H9 (cell line): ENCODE data around the gene NPPC. TPM values are rescaled to one million over a fixed set of nuclear protein-coding genes. Genes with fewer than 3 reads are reported as not detected.

ENCODE experiments used
- DNase-seq: peaks from one replicate; pipeline ENCODE4 v3.0.0-alpha.2; 2017
- H2AFZ ChIP-seq: one replicate; pipeline ENCODE4 v1.6.1; 2013; ENCODE audit warnings: mild to moderate bottlenecking, low read length, control low read depth, moderate library complexity
- H2AK5ac ChIP-seq: 2 replicates; pipeline ENCODE4 v1.6.1; 2013; ENCODE audit warnings: low read length, control low read depth, mixed read lengths; ENCODE audit not compliant: insufficient read length
- H2BK120ac ChIP-seq: one replicate; pipeline ENCODE4 v1.6.1; 2013; ENCODE audit warnings: low read depth, mild to moderate bottlenecking, low read length, control low read depth, inconsistent platforms; ENCODE audit not compliant: poor library complexity, severe bottlenecking
- H2BK12ac ChIP-seq: 2 replicates; pipeline ENCODE4 v1.6.1; 2013; ENCODE audit warnings: low read length, control low read depth, mixed read lengths, low read depth; ENCODE audit not compliant: insufficient read length
- H2BK15ac ChIP-seq: 2 replicates; pipeline ENCODE4 v1.6.1; 2013; ENCODE audit warnings: low read depth, low read length, control low read depth
- H2BK20ac ChIP-seq: one replicate; pipeline ENCODE4 v1.6.1; 2013; ENCODE audit warnings: low read depth, mild to moderate bottlenecking, low read length, control low read depth, inconsistent platforms; ENCODE audit not compliant: poor library complexity, severe bottlenecking
- H2BK5ac ChIP-seq: 2 replicates; pipeline ENCODE4 v1.6.1; 2013; ENCODE audit warnings: low read length, control low read depth, mixed read lengths; ENCODE audit not compliant: insufficient read length
- H3K14ac ChIP-seq: 2 replicates; pipeline ENCODE4 v1.6.1; 2013; ENCODE audit warnings: low read length, control low read depth; ENCODE audit not compliant: insufficient read depth
- H3K18ac ChIP-seq: 2 replicates; pipeline ENCODE4 v1.6.1; 2013; ENCODE audit warnings: low read depth, mild to moderate bottlenecking, mixed read lengths, low read length, control low read depth; ENCODE audit not compliant: insufficient read length
- H3K23ac ChIP-seq: 2 replicates; pipeline ENCODE4 v1.6.1; 2013; ENCODE audit warnings: low read length, control low read depth, mixed read lengths, low read depth; ENCODE audit not compliant: insufficient read length
- H3K23me2 ChIP-seq: 2 replicates; pipeline ENCODE4 v1.6.1; 2013; ENCODE audit warnings: low read depth, mild to moderate bottlenecking, mixed read lengths, low read length, control low read depth; ENCODE audit not compliant: insufficient read length, poor library complexity, severe bottlenecking
- H3K27ac ChIP-seq: 2 replicates; pipeline ENCODE4 v1.5.1; 2013; ENCODE audit warnings: low read length, control low read depth, mixed read lengths, low read depth; ENCODE audit not compliant: insufficient read length
- H3K27me3 ChIP-seq: 2 replicates; pipeline ENCODE4 v1.6.1; 2013; ENCODE audit warnings: low read length, control low read depth, inconsistent platforms; ENCODE audit not compliant: insufficient read depth
- H3K4ac ChIP-seq: 2 replicates; pipeline ENCODE4 v1.6.1; 2013; ENCODE audit warnings: low read depth, mild to moderate bottlenecking, control low read depth, inconsistent platforms, low read length, moderate library complexity
- H3K4me1 ChIP-seq: 2 replicates; pipeline ENCODE4 v1.6.1; 2013; ENCODE audit warnings: low read length, control low read depth, inconsistent platforms; ENCODE audit not compliant: insufficient read depth
- H3K4me2 ChIP-seq: 2 replicates; pipeline ENCODE4 v1.6.1; 2013; ENCODE audit warnings: low read length, control low read depth, mixed read lengths; ENCODE audit not compliant: insufficient read length, insufficient read depth
- H3K56ac ChIP-seq: 2 replicates; pipeline ENCODE4 v1.6.1; 2013; ENCODE audit warnings: low read depth, mild to moderate bottlenecking, mixed read lengths, low read length, control low read depth; ENCODE audit not compliant: insufficient read length
- H3K79me1 ChIP-seq: 2 replicates; pipeline ENCODE4 v1.6.1; 2013; ENCODE audit warnings: low read depth, mild to moderate bottlenecking, moderate library complexity, low read length, control low read depth, inconsistent platforms; ENCODE audit not compliant: insufficient read depth, poor library complexity, severe bottlenecking
- H3K79me2 ChIP-seq: 2 replicates; pipeline ENCODE4 v1.6.1; 2013; ENCODE audit warnings: low read length, control low read depth, inconsistent platforms; ENCODE audit not compliant: insufficient read depth
- H3K9ac ChIP-seq: 2 replicates; pipeline ENCODE4 v1.6.1; 2013; ENCODE audit warnings: low read length, control low read depth, mixed read lengths; ENCODE audit not compliant: insufficient read length; ENCODE audit errors: extremely low read depth
- H3K9me3 ChIP-seq: one replicate; pipeline ENCODE4 v1.6.1; 2013; ENCODE audit warnings: low read depth, low read length, inconsistent platforms; ENCODE audit not compliant: control insufficient read depth
- H3T11ph ChIP-seq: one replicate; pipeline ENCODE4 v1.6.1; 2013; ENCODE audit warnings: mild to moderate bottlenecking, low read length, control low read depth, inconsistent platforms
- H4K20me1 ChIP-seq: one replicate; pipeline ENCODE4 v1.6.1; 2013; ENCODE audit not compliant: control insufficient read depth, insufficient read length, insufficient read depth
- H4K5ac ChIP-seq: 2 replicates; pipeline ENCODE4 v1.6.1; 2013; ENCODE audit warnings: low read depth, mild to moderate bottlenecking, mixed read lengths, low read length, control low read depth; ENCODE audit not compliant: insufficient read length
- H4K8ac ChIP-seq: replicated peaks from 2 replicates; pipeline ENCODE4 v1.6.1; 2013; ENCODE audit warnings: low read length, control low read depth, mixed read lengths, low read depth; ENCODE audit not compliant: insufficient read length
- H4K91ac ChIP-seq: 2 replicates; pipeline ENCODE4 v1.6.1; 2013; ENCODE audit warnings: low read depth, mild to moderate bottlenecking, moderate library complexity, mixed read lengths, low read length, control low read depth; ENCODE audit not compliant: insufficient read length
- H3K27ac Mint-ChIP-seq, 3 experiments: 2 replicates in 2 of 3; 3 replicates in 1 of 3; pipeline ENCODE4 v1.8.0; 2020 to 2021; ENCODE audit warnings: mixed read lengths in 3 of 3, mild to moderate bottlenecking in 1 of 3, moderate library complexity in 1 of 3
- H3K27me3 Mint-ChIP-seq: 2 replicates; pipeline ENCODE4 v1.8.0; 2021; ENCODE audit warnings: low read depth, mild to moderate bottlenecking, moderate library complexity, mixed read lengths
- H3K36me3 Mint-ChIP-seq, 3 experiments: 2 replicates in 2 of 3; 3 replicates in 1 of 3; pipeline ENCODE4 v1.8.0; 2020 to 2021; ENCODE audit warnings: low read depth in 3 of 3, mixed read lengths in 3 of 3; ENCODE audit not compliant: insufficient read depth in 1 of 3
- H3K4me1 Mint-ChIP-seq, 2 experiments: 2 replicates each; pipeline ENCODE4 v1.8.0; 2020; ENCODE audit warnings: mixed read lengths in 2 of 2
- H3K4me3 Mint-ChIP-seq, 2 experiments: 2 replicates in 1 of 2; 3 replicates in 1 of 2; pipeline ENCODE4 v1.8.0; 2020 to 2021; ENCODE audit warnings: mild to moderate bottlenecking in 2 of 2, mixed read lengths in 2 of 2, moderate library complexity in 1 of 2
- H3K9me3 Mint-ChIP-seq, 2 experiments: 2 replicates in 1 of 2; 3 replicates in 1 of 2; pipeline ENCODE4 v1.8.0; 2020; ENCODE audit warnings: mild to moderate bottlenecking in 2 of 2, mixed read lengths in 2 of 2, moderate library complexity in 1 of 2
- CTCF ChIP-seq: fragments of 200-600 bp; sonication (generic); conservative IDR thresholded peaks from 3 replicates; pipeline ENCODE4 v1.8.0; 2021; ENCODE audit warnings: antibody characterized with exemption, mild to moderate bottlenecking
- WGBS: extraction: QIAGEN DNeasy Blood & Tissue Kit; methylation state at CpG from one replicate; pipeline ENCODE4 v1.1.7; 2013; ENCODE audit warnings: missing lambda C conversion rate, low lambda C conversion rate, mixed read lengths; ENCODE audit not compliant: insufficient read length; ENCODE audit errors: extremely low coverage; 5-methylcytosine and 5-hydroxymethylcytosine counted together
- total RNA-seq: library from RNA; stranded (reverse); gene quantifications from 2 replicates; pipeline ENCODE4 v1.2.1, GENCODE V29; 2021

Gene NPPC
- total RNA-seq, 1 experiment from 2014 or later: 1.1 TPM

DNA sequence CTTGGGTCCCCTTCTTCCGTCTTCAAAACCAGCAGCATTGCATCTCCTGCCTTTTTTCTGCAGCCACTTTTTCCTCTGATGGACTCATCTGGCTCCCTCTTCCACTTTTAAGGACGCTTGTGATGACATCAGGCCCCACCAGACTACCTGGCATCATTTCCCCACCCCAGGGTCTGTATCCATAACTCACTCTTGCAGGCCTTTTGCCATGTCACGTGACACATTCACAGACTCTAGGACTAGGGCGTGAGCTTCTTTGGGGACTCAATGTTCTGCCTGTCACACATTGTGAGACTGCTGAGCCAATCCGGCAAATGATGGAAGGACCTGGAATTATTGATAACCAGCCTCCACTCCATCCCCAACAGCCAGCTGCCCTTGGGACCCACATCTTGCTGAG, 23.6 kb downstream of the NPPC start:
- H2BK120ac ChIP-seq: no peak overlapping the region
- H2AFZ ChIP-seq: no peak overlapping the region
- H2BK12ac ChIP-seq: no peak overlapping the region
- H2AK5ac ChIP-seq: no peak overlapping the region
- TF ChIP-seq CTCF: no peak
- H4K8ac ChIP-seq: no peak overlapping the region
- H3K56ac ChIP-seq: no peak overlapping the region
- H3K79me2 ChIP-seq: no peaks in the 10 kb centered on the region
- H3K9me3 Mint-ChIP-seq: no peaks in the 10 kb centered on the region
- no peak overlapping the region for H3K23ac ChIP-seq
- no CpG with 5 or more reads among the region's 5 CpGs for WGBS
- H3K27me3 ChIP-seq: no peaks in the 10 kb centered on the region
- H3K4ac ChIP-seq: no peak overlapping the region
- peaks cover 2% of the 10 kb centered on the region for H3K23me2 ChIP-seq
- no peaks in the 10 kb centered on the region for H3K9me3 ChIP-seq
- no peaks in the 10 kb centered on the region for H4K20me1 ChIP-seq
- no peak overlapping the region; a peak in 1 of 7 replicates for H3K27ac Mint-ChIP-seq
- H2BK20ac ChIP-seq: no peak overlapping the region
- H3K9ac ChIP-seq: no peak overlapping the region
- no peak overlapping the region for H4K91ac ChIP-seq
- no peak for DNase-seq
- H2BK15ac ChIP-seq: no peak overlapping the region
- H2BK5ac ChIP-seq: no peak overlapping the region
- no peak overlapping the region for H3K4me3 Mint-ChIP-seq
- H3K14ac ChIP-seq: no peak overlapping the region
- H3K27ac ChIP-seq: no peak overlapping the region
- no peak overlapping the region for H3K4me2 ChIP-seq
- H3K4me1 ChIP-seq: no peaks in the 10 kb centered on the region; the same call in 1 of the 2 replicates
- H3K18ac ChIP-seq: no peak overlapping the region
- peaks cover 11% of the 10 kb centered on the region for H3K27me3 Mint-ChIP-seq
- no peaks in the 10 kb centered on the region for H3K79me1 ChIP-seq
- no peak overlapping the region for H3T11ph ChIP-seq
- H3K36me3 Mint-ChIP-seq: no peaks in the 10 kb centered on the region
- H3K4me1 Mint-ChIP-seq: peaks cover 11 to 16% of the 10 kb centered on the region in 2 experiments
- H4K5ac ChIP-seq: no peak overlapping the region
